ENCODE measurements around the gene NANS. TPM values are rescaled to one million over a fixed set of nuclear protein-coding genes. Genes with fewer than 3 reads are reported as not detected.
"Not testable (repeated sequence)": the region's sequence is repeated elsewhere in the genome, so short reads cannot be mapped to it uniquely, and the experiment has no call there.

The NANS gene
- total and polyA plus RNA-seq, 8 donors, result 22.8 to 36.5 (median 30.5) TPM

DNA sequence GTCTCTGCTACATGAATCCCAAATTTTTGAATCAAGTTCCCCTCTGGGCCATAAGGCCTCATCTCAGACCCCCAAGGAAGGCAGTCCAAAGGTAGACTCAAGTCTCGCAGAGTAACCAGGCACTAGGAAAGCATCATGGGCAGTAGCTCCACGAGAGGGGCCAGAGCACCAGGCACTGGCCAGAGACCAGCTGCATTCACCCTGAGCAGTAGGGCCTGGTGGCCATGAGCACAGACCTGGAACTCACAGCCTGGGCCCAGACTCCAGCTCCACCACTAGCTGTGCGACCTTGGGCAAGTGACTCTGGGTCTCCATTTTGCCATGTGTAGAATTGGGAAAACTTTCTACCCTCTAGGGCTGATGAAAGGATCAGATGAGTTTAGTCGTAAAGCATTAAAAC is 28.5 kb downstream of the NANS start:
- H3K27me3 ChIP-seq, result no peaks in the 10 kb centered on the region
- H3K9me3 ChIP-seq, result no peaks in the 10 kb centered on the region
- H3K4me1 ChIP-seq, result no peaks in the 10 kb centered on the region
- intact Hi-C loops (cut with DNase I), result no loop called here
- ATAC-seq (no peak), FAIRE-seq (no peak), DNase-seq (no peak)
- 91 to 92% methylated on average over 4 of the region's 4 CpGs for whole genome bisulfite sequencing, 2 donors
- TF ChIP-seq, protein P1, sequence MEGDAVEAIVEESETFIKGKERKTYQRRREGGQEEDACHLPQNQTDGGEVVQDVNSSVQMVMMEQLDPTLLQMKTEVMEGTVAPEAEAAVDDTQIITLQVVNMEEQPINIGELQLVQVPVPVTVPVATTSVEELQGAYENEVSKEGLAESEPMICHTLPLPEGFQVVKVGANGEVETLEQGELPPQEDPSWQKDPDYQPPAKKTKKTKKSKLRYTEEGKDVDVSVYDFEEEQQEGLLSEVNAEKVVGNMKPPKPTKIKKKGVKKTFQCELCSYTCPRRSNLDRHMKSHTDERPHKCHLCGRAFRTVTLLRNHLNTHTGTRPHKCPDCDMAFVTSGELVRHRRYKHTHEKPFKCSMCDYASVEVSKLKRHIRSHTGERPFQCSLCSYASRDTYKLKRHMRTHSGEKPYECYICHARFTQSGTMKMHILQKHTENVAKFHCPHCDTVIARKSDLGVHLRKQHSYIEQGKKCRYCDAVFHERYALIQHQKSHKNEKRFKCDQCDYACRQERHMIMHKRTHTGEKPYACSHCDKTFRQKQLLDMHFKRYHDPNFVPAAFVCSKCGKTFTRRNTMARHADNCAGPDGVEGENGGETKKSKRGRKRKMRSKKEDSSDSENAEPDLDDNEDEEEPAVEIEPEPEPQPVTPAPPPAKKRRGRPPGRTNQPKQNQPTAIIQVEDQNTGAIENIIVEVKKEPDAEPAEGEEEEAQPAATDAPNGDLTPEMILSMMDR (IDR thresholded peaks at IDR 0.05), result no peak
- peaks cover 5 to 28% (median 17%) of the 10 kb centered on the region in 3 donors for H3K36me3 ChIP-seq
- H3K4me3 ChIP-seq, result no peak overlapping the region
- H3K27ac ChIP-seq, result no peak overlapping the region

GRCh38 chr9:98085944-98086343 is 29.4 kb downstream of the NANS start:
- WGBS, 2 donors, result 79 to 81% methylated on average over 7 of the region's 7 CpGs
- H3K4me1 ChIP-seq, result no peaks in the 10 kb centered on the region
- H3K27me3 ChIP-seq, result no peaks in the 10 kb centered on the region
- DNase-seq (no peak), FAIRE-seq (no peak), ATAC-seq (peak in 2 of 4 donors; percentile 15 to 42)
- H3K4me3 ChIP-seq, result no peak overlapping the region
- intact Hi-C loops (cut with DNase I), result no loop called here
- peaks cover 5 to 26% (median 17%) of the 10 kb centered on the region in 3 donors for H3K36me3 ChIP-seq
- no peaks in the 10 kb centered on the region for H3K9me3 ChIP-seq
- TF ChIP-seq, protein P1 (IDR thresholded peaks at IDR 0.05), result no peak
- no peak overlapping the region for H3K27ac ChIP-seq

- Histone ChIP-seq H3K27ac (no peak overlapping the region), H3K27me3 (no peaks in the 10 kb centered on the region), H3K4me3 (no peak overlapping the region), H3K4me1 (no peaks in the 10 kb centered on the region), H3K9me3 (no peaks in the 10 kb centered on the region), H3K36me3 (peaks cover 4 to 20% (median 13%) of the 10 kb centered on the region in 3 donors)
- FAIRE-seq (no peak), ATAC-seq (no peak), DNase-seq (no peak)
- 95 to 96% methylated on average over 4 of the region's 4 CpGs for WGBS, 2 donors
- intact Hi-C loops (cut with DNase I), result no loop called here
- TF ChIP-seq, protein P1 (IDR thresholded peaks at IDR 0.05), result no peak
Measured at GRCh38 chr9:98086461-98086860, 29.9 kb downstream of the NANS start.

GRCh38 chr9:98087420-98088354 is 31.2 kb downstream of the NANS start:
- 37 to 42% methylated on average over 71 to 92 of the region's 92 CpGs for WGBS, 2 donors
- TF ChIP-seq, protein P1 (IDR thresholded peaks at IDR 0.05), result no peak
- H3K4me1 ChIP-seq, result no peaks in the 10 kb centered on the region
- H3K27ac ChIP-seq, result no peak overlapping the region
- no peaks in the 10 kb centered on the region for H3K9me3 ChIP-seq
- FAIRE-seq (no peak), ATAC-seq (peak in 3 of 4 donors; percentile 49 to 75 (median 53)), DNase-seq (peak in 2 of 6 donors; percentile 59 to 61)
- peaks cover 0 to 8% (median 6%) of the 10 kb centered on the region in 3 donors for H3K36me3 ChIP-seq
- H3K27me3 ChIP-seq, result no peaks in the 10 kb centered on the region
- intact Hi-C loops (cut with DNase I), result no loop called here
- peak overlapping the region in 1 of 4 donors; percentile 27 for H3K4me3 ChIP-seq

- 85 to 96% methylated on average over 3 of the region's 3 CpGs for WGBS, 2 donors
- H3K27ac ChIP-seq; H3K4me1 ChIP-seq; H3K36me3 ChIP-seq; H3K4me3 ChIP-seq; DNase-seq; ATAC-seq; FAIRE-seq; H3K27me3 ChIP-seq; H3K9me3 ChIP-seq; intact Hi-C loops (cut with DNase I): not testable (repeated sequence)
Measured at GRCh38 chr9:98090674-98091073, 34.1 kb downstream of the NANS start.
